ENCODE measurements around the gene CALY.

CALY gene

GRCh38 chr10:133311570-133311969 is 25.1 kb downstream of the CALY start:
- no peak for DNase-seq (ENCODE audit: low read depth, low spot score)

GRCh38 chr10:133310789-133311188 is 25.9 kb downstream of the CALY start:
- no peak for DNase-seq (ENCODE audit: low read depth, low spot score)

- DNase-seq (ENCODE audit: low read depth, low spot score): no peak
Measured at GRCh38 chr10:133310399-133310755, 26.3 kb downstream of the CALY start.

GRCh38 chr10:133309720-133310398 is 26.8 kb downstream of the CALY start:
- no peak for DNase-seq (ENCODE audit: low read depth, low spot score)

GRCh38 chr10:133309100-133309719 is 27.5 kb downstream of the CALY start:
- DNase-seq (ENCODE audit: low read depth, low spot score): peak; percentile 73

GRCh38 chr10:133308421-133309099 is 28.1 kb downstream of the CALY start, which contains the start of the genes TUBGCP2 and ZNF511:
TUBGCP2 (minus strand) TSS chr10:133308872; CDS start chr10:133302941, 5,931 bp downstream.
ZNF511 (plus strand) TSS chr10:133308914; CDS start chr10:133308944, 30 bp downstream.
- peak; percentile 51 for DNase-seq (ENCODE audit: low read depth, low spot score)

- no peak for DNase-seq (ENCODE audit: low read depth, low spot score)
Measured at GRCh38 chr10:133307776-133308420, 28.8 kb downstream of the CALY start.

- no peak for DNase-seq (ENCODE audit: low read depth, low spot score)
Measured at GRCh38 chr10:133306941-133307379, 29.7 kb downstream of the CALY start.

GRCh38 chr10:133306097-133306476 is 30.6 kb downstream of the CALY start:
- no peak for DNase-seq (ENCODE audit: low read depth, low spot score)

- DNase-seq (ENCODE audit: low read depth, low spot score): no peak
Measured at GRCh38 chr10:133303206-133303605, 33.5 kb downstream of the CALY start.

- DNase-seq (ENCODE audit: low read depth, low spot score): no peak
Measured at GRCh38 chr10:133302230-133302629, 34.5 kb downstream of the CALY start.

GRCh38 chr10:133299738-133300137 is 37.0 kb downstream of the CALY start:
- DNase-seq (ENCODE audit: low read depth, low spot score): no peak

- DNase-seq (ENCODE audit: low read depth, low spot score): no peak
Measured at GRCh38 chr10:133299224-133299623, 37.5 kb downstream of the CALY start.

GRCh38 chr10:133298466-133298865 is 38.2 kb downstream of the CALY start:
- no peak for DNase-seq (ENCODE audit: low read depth, low spot score)

- no peak for DNase-seq (ENCODE audit: low read depth, low spot score)
Measured at GRCh38 chr10:133297504-133297903, 39.2 kb downstream of the CALY start.

GRCh38 chr10:133295426-133296320 is 41.0 kb downstream of the CALY start:
- DNase-seq (ENCODE audit: low read depth, low spot score): no peak

GRCh38 chr10:133294189-133294588 is 42.5 kb downstream of the CALY start:
- no peak for DNase-seq (ENCODE audit: low read depth, low spot score)

GRCh38 chr10:133293810-133294119 is 42.9 kb downstream of the CALY start:
- DNase-seq (ENCODE audit: low read depth, low spot score): no peak

GRCh38 chr10:133292919-133293809 is 43.5 kb downstream of the CALY start:
- DNase-seq (ENCODE audit: low read depth, low spot score): no peak

- no peak for DNase-seq (ENCODE audit: low read depth, low spot score)
Measured at GRCh38 chr10:133289761-133290160, 46.9 kb downstream of the CALY start.
